Activated naive CD4-positive, alpha-beta T cell treated with anti-CD3 and anti-CD28 coated beads, Interleukin-2, amount 10 ng/mL, durations not matched to agents 7 days and 5 days (primary cell): Measurements from ENCODE around the gene GNG13.
"Not testable (repeated sequence)": the region's sequence is repeated elsewhere in the genome, so short reads cannot be mapped to it uniquely, and the experiment has no call there.

Experiments used
- CTCF ChIA-PET: fragments of 350-600 bp; sonication (Branson Sonifier 250); formaldehyde crosslinking; loops from one replicate; lab custom pipeline; 2021; ENCODE audit warnings: antibody characterized with exemption; lab: Charles Lee
- DNase-seq: peaks from one replicate; pipeline ENCODE4 v3.0.0-alpha.2; 2020
- H3K27ac Mint-ChIP-seq: one replicate; pipeline ENCODE4 v1.8.0; 2021; ENCODE audit warnings: mild to moderate bottlenecking, moderate library complexity, mixed read lengths
- H3K27me3 Mint-ChIP-seq: one replicate; pipeline ENCODE4 v1.8.0; 2021; ENCODE audit warnings: mild to moderate bottlenecking, mixed read lengths
- H3K36me3 Mint-ChIP-seq: one replicate; pipeline ENCODE4 v1.8.0; 2021; ENCODE audit warnings: mixed read lengths
- H3K4me1 Mint-ChIP-seq: one replicate; pipeline ENCODE4 v1.8.0; 2021; ENCODE audit warnings: mixed read lengths
- H3K4me3 Mint-ChIP-seq: one replicate; pipeline ENCODE4 v1.8.0; 2021; ENCODE audit warnings: mild to moderate bottlenecking, moderate library complexity, mixed read lengths
- H3K9me3 Mint-ChIP-seq: one replicate; pipeline ENCODE4 v1.8.0; 2021; ENCODE audit warnings: mixed read lengths

The GNG13 gene

DNA sequence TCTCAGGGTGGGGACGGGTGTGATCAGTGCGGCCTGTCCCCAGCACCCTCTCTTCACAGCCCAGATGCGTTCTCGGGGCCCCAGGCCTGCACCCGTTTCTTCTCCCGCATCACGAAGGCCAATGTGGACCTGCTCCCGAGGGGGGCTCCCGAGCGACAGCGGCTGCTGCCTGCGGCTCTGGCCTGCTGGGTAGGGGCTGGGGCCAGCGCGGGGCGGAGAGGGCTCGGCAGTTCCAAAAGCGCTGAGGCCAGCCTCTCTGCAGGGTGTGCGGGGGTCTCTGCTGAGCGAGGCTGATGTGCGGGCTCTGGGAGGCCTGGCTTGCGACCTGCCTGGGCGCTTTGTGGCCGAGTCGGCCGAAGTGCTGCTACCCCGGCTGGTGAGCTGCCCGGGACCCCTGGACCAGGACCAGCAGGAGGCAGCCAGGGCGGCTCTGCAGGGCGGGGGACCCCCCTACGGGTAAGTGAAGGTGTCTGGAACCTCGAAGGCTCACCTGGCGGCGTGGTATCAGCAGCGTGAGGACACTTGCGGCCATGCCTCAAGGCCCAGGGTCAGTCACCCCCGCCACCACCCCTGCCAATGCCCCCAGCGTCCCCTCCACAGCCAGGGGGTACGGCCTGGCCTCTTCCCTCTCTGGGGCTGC, 35.6 kb downstream of the GNG13 start:
- Mint-ChIP-seq H3K27me3 (peaks cover 3% of the 10 kb centered on the region), H3K9me3 (no peaks in the 10 kb centered on the region), H3K4me3 (no peak overlapping the region), H3K36me3 (no peaks in the 10 kb centered on the region), H3K27ac (no peak overlapping the region), H3K4me1 (no peaks in the 10 kb centered on the region)
- CTCF ChIA-PET: no interaction called here
- no peak for DNase-seq

DNA sequence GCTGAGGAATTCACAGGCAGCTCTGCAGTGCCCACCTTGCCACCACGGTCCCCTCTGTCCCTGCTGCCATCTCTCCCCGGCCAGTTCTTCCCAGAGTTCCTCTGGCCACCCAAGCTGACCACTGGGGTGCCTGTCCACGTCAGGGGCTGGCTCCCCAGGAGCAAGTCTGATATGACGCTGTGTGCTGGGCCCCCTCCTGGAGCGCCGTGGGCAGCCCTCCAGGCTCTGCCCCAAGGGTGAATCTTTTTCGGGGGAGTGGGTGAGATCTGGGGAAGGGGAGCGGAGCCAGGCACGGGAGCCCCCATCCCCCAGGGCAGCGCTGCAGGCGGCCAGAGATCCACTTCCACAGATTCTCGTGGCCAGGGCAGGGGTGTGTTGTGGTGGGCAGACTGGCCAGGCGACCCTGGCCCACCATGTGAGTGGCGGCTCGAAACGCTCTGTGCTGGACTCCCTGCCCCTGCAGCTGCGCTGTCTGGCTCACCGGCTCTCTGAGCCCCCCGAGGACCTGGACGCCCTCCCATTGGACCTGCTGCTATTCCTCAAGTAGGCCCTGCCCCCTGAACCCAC, 36.3 kb downstream of the GNG13 start:
- Mint-ChIP-seq H3K4me3 (no peak overlapping the region), H3K27ac (no peak overlapping the region), H3K36me3 (no peaks in the 10 kb centered on the region), H3K4me1 (no peaks in the 10 kb centered on the region), H3K9me3 (no peaks in the 10 kb centered on the region), H3K27me3 (peaks cover 3% of the 10 kb centered on the region)
- DNase-seq: no peak
- CTCF ChIA-PET: no interaction called here

DNA sequence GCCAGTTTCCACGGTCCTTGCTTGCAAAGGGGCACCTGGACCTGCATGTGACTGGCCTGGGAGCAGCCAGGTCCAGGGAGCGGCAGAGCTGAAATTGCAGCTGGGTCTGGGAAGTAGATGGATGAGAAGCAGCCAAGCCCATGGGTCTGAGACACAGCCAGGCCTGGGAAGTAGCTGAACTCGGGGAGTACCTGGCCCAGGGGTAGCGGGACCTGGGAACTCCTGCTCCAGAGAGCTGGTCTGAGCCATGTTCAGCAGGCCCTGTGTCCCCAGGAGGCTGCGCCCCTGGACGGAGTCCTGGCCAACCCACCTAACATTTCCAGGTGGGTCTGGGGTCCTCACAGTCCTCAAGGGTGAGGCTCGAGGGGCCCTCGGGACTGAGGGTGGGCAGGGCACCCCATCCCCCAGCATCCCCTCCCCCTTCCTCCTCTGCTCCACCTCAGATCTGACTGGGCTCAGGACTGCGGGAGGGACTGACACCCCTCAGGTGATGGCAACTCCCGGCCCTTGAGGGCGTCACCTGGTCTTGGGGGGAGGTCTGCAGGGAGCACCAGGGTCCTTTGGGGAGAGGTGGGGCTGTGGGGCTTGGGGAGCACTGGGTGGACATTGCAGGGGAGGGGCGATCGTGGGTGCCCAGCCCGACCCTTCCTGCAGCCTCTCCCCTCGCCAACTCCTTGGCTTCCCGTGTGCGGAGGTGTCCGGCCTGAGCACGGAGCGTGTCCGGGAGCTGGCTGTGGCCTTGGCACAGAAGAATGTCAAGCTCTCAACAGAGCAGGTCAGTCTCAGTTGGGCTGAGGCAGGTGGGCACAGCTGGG, 37.0 kb downstream of the GNG13 start:
- peaks cover 3% of the 10 kb centered on the region for H3K27me3 Mint-ChIP-seq
- no peak overlapping the region for H3K4me3 Mint-ChIP-seq
- no peaks in the 10 kb centered on the region for H3K9me3 Mint-ChIP-seq
- no peak for DNase-seq
- no peak overlapping the region for H3K27ac Mint-ChIP-seq
- H3K4me1 Mint-ChIP-seq: no peaks in the 10 kb centered on the region
- no peaks in the 10 kb centered on the region for H3K36me3 Mint-ChIP-seq
- CTCF ChIA-PET: no interaction called here

DNA sequence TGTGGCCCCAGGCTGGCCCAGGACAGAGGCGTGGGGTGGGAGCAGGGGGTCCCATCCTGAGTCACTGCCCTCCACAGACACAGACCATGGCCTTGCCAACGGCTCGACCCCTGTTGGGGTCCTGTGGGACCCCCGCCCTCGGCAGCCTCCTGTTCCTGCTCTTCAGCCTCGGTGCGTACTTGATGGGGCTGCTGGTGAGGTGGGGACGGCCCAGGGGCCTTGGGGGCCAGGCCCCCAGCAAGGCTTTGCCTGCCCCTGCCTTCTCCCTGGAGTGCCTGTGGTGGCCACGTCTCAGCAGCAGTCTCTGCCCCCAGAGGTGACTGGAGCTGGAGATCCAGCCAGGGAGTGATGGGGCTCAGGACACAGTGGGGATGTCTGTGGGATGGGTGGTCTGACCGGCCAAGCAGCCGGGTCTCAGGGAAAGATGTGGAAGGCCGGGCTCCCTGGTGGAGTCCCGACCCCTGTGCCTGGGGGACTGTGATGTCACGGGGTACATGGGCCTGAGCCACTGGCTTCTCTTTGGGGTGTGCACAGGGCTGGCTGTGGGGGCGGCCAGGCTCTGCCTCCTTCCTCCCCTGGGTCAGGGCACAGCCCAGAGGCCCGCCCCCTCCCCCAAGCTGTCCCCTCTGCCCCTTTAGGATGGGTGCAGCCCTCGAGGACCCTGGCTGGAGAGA, 37.8 kb downstream of the GNG13 start:
- H3K4me3 Mint-ChIP-seq: no peak overlapping the region
- H3K9me3 Mint-ChIP-seq: no peaks in the 10 kb centered on the region
- no peaks in the 10 kb centered on the region for H3K27me3 Mint-ChIP-seq
- H3K27ac Mint-ChIP-seq: no peak overlapping the region
- H3K36me3 Mint-ChIP-seq: no peaks in the 10 kb centered on the region
- no peak for DNase-seq
- CTCF ChIA-PET: no interaction called here
- H3K4me1 Mint-ChIP-seq: peaks cover under 1% of the 10 kb centered on the region

DNA sequence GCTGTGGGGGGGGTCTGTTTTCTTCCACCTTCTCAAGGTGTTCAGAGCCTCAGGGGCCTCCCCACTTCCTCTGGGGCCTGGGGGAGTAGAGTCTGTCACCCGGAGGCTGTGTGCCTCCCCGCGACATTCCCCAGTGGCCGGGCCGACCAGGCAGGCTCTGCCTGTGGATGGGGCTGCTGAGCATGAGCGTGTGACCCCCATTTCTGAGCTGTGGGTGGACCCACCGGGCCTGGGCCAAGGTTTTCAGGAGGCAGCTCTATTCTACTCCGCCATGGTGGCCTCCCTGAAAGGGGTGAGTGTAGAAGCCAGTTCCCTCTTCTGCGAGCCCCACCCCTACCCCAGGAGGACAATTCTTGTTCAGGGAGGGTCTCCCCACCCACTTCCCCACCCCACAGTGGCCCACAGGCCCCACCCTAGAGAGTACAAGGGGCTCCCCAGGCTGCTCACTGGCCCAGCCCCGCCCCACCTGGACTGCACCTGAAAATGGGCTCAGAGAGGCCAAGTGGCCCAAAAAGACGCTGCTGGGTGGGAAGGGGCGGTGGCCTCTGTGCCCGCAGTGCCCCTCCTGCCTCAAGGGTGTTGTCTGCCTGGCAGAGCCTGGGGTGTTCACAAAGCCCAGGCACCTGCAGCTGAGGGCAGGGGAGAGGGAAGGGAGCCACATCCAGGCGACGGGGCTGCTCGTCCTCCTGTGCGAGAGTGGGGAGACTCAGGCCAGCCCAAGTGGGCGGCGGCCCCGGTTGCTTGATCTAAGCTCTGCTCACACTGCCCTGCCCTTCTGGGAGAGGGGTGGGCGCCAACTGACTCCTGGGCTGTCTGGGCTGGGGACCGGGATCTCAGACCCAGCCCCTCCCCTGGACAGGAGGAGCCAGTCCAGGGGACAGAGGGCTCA, 38.7 kb downstream of the GNG13 start:
- no peaks in the 10 kb centered on the region for H3K9me3 Mint-ChIP-seq
- peaks cover 4% of the 10 kb centered on the region for H3K27me3 Mint-ChIP-seq
- H3K27ac Mint-ChIP-seq: no peak overlapping the region
- H3K4me1 Mint-ChIP-seq: peaks cover 3% of the 10 kb centered on the region
- no peak overlapping the region for H3K4me3 Mint-ChIP-seq
- H3K36me3 Mint-ChIP-seq: no peaks in the 10 kb centered on the region
- DNase-seq: no peak
- CTCF ChIA-PET: no interaction called here

DNA sequence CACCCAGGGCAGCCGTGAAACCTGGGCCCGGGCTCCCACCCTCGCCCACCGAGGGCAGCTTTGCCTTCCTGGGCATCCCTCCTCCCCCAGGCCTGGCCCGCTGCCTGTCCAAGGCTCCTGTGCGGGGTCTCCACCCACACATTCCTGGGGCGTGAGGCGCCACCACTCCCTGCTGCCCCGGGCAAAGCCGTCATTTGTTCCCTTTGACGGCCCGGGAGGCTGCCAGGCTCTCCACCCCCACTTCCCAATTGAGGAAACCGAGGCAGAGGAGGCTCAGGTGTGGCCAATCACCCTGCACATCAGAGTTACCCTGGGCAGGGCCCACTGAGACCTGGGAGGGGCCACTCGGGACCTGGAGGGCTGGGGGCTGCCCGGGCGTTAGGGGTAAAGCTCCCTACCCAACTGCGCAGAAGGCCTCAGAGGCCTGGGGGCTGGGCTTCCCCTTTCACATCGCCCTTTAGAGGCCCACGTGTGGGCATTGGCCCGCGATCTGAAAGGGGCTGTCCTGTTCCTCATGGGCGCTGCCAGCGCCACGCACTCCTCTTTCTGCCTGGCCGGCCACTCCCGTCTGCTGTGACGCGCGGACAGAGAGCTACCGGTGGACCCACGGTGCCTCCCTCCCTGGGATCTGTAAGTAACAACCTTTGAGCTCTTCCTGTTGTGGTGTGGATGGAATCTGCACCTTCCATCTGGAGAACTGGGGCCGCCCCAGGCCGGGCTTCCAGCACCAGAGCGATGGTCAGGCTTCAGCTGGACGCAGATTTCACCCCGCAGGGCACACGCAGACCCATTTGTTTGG, 39.8 kb downstream of the GNG13 start, which contains the start of gene MSLN:
Gene MSLN, plus strand, starts transcription at position 190 of the 799 bp plus-strand sequence. CDS start 1,947 bp downstream, outside the sequence.
- no peak within 1 kb of the TSS for H3K27ac Mint-ChIP-seq
- peaks cover 3% of the 10 kb centered on the region for H3K4me1 Mint-ChIP-seq
- peaks cover 4% of the 10 kb centered on the region for H3K27me3 Mint-ChIP-seq

DNA sequence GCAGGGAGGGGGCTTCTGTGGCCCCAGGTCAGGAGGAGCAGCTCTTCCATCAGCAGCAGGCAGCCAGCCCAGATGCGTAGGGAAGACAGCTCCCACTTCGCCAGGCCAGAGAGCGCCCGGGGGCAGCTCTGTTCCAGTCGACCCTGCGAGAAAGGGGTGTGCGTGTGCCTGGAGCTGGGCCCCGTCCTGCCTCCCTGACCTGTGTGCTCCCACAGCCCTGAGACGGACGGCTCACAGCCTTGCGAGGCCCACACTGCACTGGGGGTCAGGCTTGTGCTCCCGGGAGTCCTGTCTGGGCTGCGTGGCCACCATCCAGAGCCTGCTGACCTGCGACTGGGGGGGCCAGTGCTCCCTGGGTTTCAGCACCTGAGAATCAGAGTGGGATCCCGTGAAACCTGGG, 40.5 kb downstream of the GNG13 start:
- CTCF ChIA-PET: no interaction called here
- no peak for DNase-seq
- Mint-ChIP-seq H3K4me1 (peaks cover 3% of the 10 kb centered on the region), H3K27ac (no peak overlapping the region), H3K36me3 (no peaks in the 10 kb centered on the region), H3K27me3 (peaks cover 4% of the 10 kb centered on the region), H3K9me3 (no peaks in the 10 kb centered on the region), H3K4me3 (no peak overlapping the region)

More for the DNA sequence above, 39.8 kb downstream of the GNG13 start, which contains the start of gene MSLN:
- Mint-ChIP-seq H3K9me3 (no peaks in the 10 kb centered on the region), H3K4me3 (no peak within 1 kb of the TSS), H3K36me3 (no peaks in the 10 kb centered on the region)
- no peak for DNase-seq
- CTCF ChIA-PET: no interaction called here

DNA sequence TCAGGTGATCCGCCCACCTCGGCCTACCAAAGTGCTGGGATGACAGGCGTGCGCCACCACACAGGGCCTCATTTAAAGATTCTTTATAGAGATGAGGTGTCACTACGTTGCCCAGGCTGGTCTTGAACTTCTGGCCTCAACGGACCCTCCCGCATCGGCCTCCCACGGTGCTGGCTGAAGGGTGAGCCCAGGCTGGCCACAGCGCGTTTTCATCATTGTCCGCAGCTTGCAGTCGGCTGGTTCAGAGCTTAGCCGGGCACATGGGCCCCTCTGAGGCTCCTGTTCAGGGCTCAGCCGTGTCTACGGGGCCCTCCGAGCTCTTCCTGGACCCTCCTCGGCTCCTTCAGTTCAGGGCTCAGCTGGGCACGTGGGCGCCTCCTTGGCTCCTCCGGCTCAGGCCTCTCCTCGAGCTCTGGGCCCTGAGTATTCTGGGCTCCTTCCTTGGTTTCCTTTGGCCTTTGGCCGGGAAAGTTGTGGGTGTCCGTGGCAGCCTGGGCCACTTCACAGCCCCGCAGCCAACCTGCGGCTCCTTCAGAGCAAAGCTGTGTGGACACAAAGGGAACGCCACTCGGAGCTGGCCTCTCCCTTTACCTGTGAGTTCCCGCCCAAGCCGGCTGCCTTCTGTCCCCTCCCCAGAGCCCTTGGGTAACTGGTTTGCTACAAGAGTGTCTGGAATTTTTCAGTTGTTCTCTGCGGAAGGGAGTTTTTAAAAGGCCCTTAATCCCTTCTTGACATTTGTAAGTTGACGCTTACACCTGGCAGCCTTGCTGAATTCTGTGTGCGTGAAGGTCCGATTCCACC, 41.2 kb downstream of the GNG13 start:
- Mint-ChIP-seq H3K9me3 (no peaks in the 10 kb centered on the region), H3K4me3 (no peak overlapping the region), H3K36me3 (no peaks in the 10 kb centered on the region), H3K27me3 (peaks cover 4% of the 10 kb centered on the region), H3K27ac (no peak overlapping the region), H3K4me1 (peaks cover 6% of the 10 kb centered on the region)
- CTCF ChIA-PET: interaction anchor here (1.0 kb wide), 1 partner anchor 27 kb away, joined by 3 read pairs; no protein-coding TSS in a partner anchor
- DNase-seq: no peak

DNA sequence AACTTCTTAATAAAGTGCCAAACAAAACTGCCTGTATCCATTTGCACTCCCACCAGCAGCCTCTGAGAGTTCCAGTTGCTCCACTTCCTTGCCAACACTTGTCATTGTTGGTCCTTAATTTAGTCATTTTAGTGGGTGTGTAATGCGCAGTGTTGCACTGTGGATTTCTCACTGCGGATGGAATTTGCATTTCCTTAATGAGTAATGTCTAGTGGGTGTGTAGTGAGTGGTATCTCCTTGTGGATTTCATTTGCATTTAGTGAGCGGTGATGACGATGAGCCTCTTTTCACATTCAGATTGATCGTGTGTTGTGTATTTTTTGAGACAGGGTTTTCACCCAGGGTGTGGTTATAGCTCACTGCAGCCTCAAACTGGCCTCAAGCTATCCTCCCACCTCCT, 44.1 kb downstream of the GNG13 start:
- CTCF ChIA-PET: interaction anchor here (0.7 to 1.0 kb wide), 2 partner anchors 28 to 32 kb away, joined by 3 read pairs; no protein-coding TSS in a partner anchor

DNA sequence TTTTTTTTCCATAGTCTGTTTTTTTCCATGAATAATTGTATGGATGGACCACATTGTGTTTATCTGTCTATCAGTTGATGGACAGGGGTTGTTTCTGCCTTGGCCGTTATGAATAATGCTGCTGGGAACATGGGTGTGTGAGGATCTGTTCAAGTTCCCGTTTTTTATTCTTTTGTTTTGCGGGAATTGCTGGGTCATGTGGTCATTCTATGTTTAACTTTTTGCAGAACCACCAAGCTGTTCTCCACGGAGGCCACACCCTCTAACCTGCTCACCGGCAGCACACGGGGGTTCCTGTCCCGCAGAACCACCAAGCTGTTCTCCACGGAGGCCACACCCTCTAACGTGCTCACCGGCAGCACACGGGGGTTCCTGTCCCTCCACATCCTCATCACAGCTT, 45.9 kb downstream of the GNG13 start:
- peaks cover 6% of the 10 kb centered on the region for H3K4me1 Mint-ChIP-seq
- H3K27ac Mint-ChIP-seq: no peak overlapping the region
- H3K4me3 Mint-ChIP-seq: no peak overlapping the region
- CTCF ChIA-PET: interaction anchor here (1.7 to 2.0 kb wide), 2 partner anchors 14 to 42 kb away, joined by 4 to 5 read pairs; partner anchors contain the start of gene CIAO3
- H3K36me3 Mint-ChIP-seq: no peaks in the 10 kb centered on the region
- DNase-seq: no peak
- no peaks in the 10 kb centered on the region for H3K9me3 Mint-ChIP-seq
- peaks cover 8% of the 10 kb centered on the region for H3K27me3 Mint-ChIP-seq

More for the DNA sequence above, 44.1 kb downstream of the GNG13 start:
- DNase-seq: no peak
- Mint-ChIP-seq H3K27ac (no peak overlapping the region), H3K27me3 (peaks cover 4% of the 10 kb centered on the region), H3K4me1 (peaks cover 6% of the 10 kb centered on the region), H3K4me3 (no peak overlapping the region), H3K36me3 (no peaks in the 10 kb centered on the region), H3K9me3 (no peaks in the 10 kb centered on the region)

DNA sequence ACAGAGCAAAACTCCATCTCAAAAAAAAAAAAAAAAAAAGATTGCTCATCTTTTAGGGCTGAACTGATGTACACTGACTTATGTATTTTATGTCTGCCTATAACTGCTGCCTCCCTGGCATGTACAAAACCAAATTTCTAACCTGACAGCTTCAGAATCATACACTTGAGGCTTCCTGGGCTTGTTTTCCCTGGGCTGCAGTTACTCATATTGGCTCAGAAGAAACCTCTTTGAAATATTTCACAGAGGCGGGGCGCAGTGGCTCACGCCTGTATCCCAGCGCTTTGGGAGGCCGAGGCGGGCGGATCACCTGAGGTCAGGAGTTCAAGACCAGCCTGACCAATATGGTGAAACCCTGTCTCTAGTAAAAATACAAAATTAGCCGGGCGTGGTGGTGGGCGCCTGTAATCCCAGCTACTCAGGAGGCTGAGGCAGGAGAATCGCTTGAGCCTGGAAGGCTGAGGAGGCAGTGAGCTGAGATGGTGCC, 46.4 kb downstream of the GNG13 start:
- not testable (repeated sequence) for H3K4me3 Mint-ChIP-seq, H3K4me1 Mint-ChIP-seq, H3K9me3 Mint-ChIP-seq, H3K27ac Mint-ChIP-seq, DNase-seq, H3K36me3 Mint-ChIP-seq, H3K27me3 Mint-ChIP-seq
- CTCF ChIA-PET: interaction anchor here (1.7 to 2.0 kb wide), 2 partner anchors 14 to 42 kb away, joined by 4 to 5 read pairs; partner anchors contain the start of gene CIAO3

DNA sequence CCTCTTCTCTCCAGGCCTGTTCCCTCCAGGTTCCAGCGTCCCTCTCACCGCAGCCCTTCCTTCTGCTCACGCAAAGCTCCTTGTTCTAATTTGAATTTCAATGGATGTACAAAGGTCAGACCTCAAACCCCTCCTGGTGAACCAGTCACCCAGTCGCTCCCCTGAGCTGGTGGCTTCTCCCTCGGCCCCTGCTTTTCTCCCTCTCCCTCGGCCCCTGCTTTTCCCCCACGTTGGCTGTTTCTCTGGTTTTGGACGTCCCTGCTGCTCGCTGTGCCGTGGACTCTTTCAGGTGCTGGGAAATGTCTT, 48.6 kb downstream of the GNG13 start:
- CTCF ChIA-PET: interaction anchor here (1.7 kb wide), 1 partner anchor 11 kb away, joined by 3 read pairs; the partner anchor contains the start of gene CIAO3
- peaks cover 3% of the 10 kb centered on the region for H3K4me1 Mint-ChIP-seq
- no peaks in the 10 kb centered on the region for H3K9me3 Mint-ChIP-seq
- H3K27me3 Mint-ChIP-seq: peaks cover 4% of the 10 kb centered on the region
- no peak for DNase-seq
- no peaks in the 10 kb centered on the region for H3K36me3 Mint-ChIP-seq
- H3K4me3 Mint-ChIP-seq: no peak overlapping the region
- no peak overlapping the region for H3K27ac Mint-ChIP-seq
